ENCODE data around the gene RAP1A. TPM values are rescaled to one million over a fixed set of nuclear protein-coding genes. Genes with fewer than 3 reads are reported as not detected.

RAP1A gene
- total RNA-seq, 1 experiment from 2014 or later: 26.7 TPM

DNA sequence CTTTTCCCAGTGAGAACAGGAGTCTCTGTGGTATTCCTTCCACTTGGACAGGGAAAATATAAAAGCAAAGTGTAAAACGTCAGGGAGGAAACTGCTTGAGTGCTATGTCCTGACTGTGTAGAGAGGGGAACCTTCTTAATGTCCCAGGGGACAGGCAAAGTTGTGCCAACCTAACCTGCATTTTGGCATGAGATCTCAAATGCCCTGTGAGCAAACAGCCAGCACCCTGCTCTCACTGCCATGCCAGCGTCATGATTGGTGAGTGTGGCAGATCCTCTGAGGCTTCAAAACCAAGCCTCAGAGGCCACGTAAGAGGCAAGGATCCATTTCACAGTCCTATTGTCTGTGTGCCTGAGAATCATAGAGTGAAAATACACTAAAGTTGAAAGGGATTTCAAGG lies 49.7 kb upstream of the RAP1A start:
- Histone ChIP-seq H2BK120ac (ENCODE audit: low read depth, low read length, poor library complexity, severe bottlenecking) (no peak overlapping the region), H2BK5ac (ENCODE audit: insufficient read length, low read length) (no peak overlapping the region), H2AK5ac (ENCODE audit: insufficient read length, low read length) (no peak overlapping the region), H3K23me2 (ENCODE audit: insufficient read length, low read depth, low read length, poor library complexity, severe bottlenecking) (no peaks in the 10 kb centered on the region), H3K27me3 (ENCODE audit: insufficient read depth, low read length) (no peaks in the 10 kb centered on the region), H3K18ac (ENCODE audit: insufficient read length, low read depth, low read length) (no peak overlapping the region), H3K4me2 (ENCODE audit: insufficient read depth, insufficient read length, low read length) (no peak overlapping the region), H3T11ph (ENCODE audit: low read length) (no peak overlapping the region), H3K23ac (ENCODE audit: insufficient read length, low read depth, low read length) (no peak overlapping the region), H3K14ac (ENCODE audit: insufficient read depth, low read length) (no peak overlapping the region), H4K8ac (replicated peaks; ENCODE audit: insufficient read length, low read depth, low read length) (no peak overlapping the region), H3K79me2 (ENCODE audit: insufficient read depth, low read length) (no peaks in the 10 kb centered on the region), H3K27ac (ENCODE audit: insufficient read length, low read depth, low read length) (no peak overlapping the region), H3K9ac (ENCODE audit: extremely low read depth, insufficient read length, low read length) (no peak overlapping the region), H4K20me1 (ENCODE audit: control insufficient read depth, insufficient read depth, insufficient read length) (no peaks in the 10 kb centered on the region), H2BK15ac (ENCODE audit: low read depth, low read length) (no peak overlapping the region), H4K5ac (ENCODE audit: insufficient read length, low read depth, low read length) (no peak overlapping the region), H2AFZ (ENCODE audit: low read length) (no peak overlapping the region), H3K4me1 (ENCODE audit: insufficient read depth, low read length) (peaks cover 3% of the 10 kb centered on the region; the same call in 1 of the 2 replicates), H2BK20ac (ENCODE audit: low read depth, low read length, poor library complexity, severe bottlenecking) (no peak overlapping the region), H3K56ac (ENCODE audit: insufficient read length, low read depth, low read length) (no peak overlapping the region), H4K91ac (ENCODE audit: insufficient read length, low read depth, low read length) (no peak overlapping the region), H3K9me3 (ENCODE audit: control insufficient read depth, low read depth, low read length) (no peaks in the 10 kb centered on the region), H2BK12ac (ENCODE audit: insufficient read length, low read depth, low read length) (no peak overlapping the region), H3K79me1 (ENCODE audit: insufficient read depth, low read depth, low read length, poor library complexity, severe bottlenecking) (no peaks in the 10 kb centered on the region), H3K4ac (ENCODE audit: low read depth, low read length) (no peak overlapping the region)
- no peak overlapping the region for H3K4me3 Mint-ChIP-seq
- no peaks in the 10 kb centered on the region for H3K36me3 Mint-ChIP-seq (ENCODE audit: insufficient read depth in 1 of 3, low read depth in 3 of 3)
- TF ChIP-seq, protein P1, sequence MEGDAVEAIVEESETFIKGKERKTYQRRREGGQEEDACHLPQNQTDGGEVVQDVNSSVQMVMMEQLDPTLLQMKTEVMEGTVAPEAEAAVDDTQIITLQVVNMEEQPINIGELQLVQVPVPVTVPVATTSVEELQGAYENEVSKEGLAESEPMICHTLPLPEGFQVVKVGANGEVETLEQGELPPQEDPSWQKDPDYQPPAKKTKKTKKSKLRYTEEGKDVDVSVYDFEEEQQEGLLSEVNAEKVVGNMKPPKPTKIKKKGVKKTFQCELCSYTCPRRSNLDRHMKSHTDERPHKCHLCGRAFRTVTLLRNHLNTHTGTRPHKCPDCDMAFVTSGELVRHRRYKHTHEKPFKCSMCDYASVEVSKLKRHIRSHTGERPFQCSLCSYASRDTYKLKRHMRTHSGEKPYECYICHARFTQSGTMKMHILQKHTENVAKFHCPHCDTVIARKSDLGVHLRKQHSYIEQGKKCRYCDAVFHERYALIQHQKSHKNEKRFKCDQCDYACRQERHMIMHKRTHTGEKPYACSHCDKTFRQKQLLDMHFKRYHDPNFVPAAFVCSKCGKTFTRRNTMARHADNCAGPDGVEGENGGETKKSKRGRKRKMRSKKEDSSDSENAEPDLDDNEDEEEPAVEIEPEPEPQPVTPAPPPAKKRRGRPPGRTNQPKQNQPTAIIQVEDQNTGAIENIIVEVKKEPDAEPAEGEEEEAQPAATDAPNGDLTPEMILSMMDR (conservative IDR thresholded peaks at IDR 0.05): no peak
- H3K27ac Mint-ChIP-seq: peak overlapping the region in 1 of 3 experiments; percentile 66; a peak in 1 of 7 replicates
- WGBS (ENCODE audit: extremely low coverage, insufficient read length, low lambda C conversion rate): no CpG with 5 or more reads among the region's 3 CpGs
- H3K27me3 Mint-ChIP-seq (ENCODE audit: low read depth): no peaks in the 10 kb centered on the region; the same call in 1 of the 2 replicates
- no peak for DNase-seq
- H3K4me1 Mint-ChIP-seq: peaks cover 21 to 25% of the 10 kb centered on the region in 2 experiments
- no peaks in the 10 kb centered on the region for H3K9me3 Mint-ChIP-seq
